LNCAP (cell line): Measurements from ENCODE around the gene PLA2G2D.
A peak's percentile ranks its signal among the peaks of the same experiment; 100 is the strongest.

ENCODE experiments used
- TF ChIP-seq, protein P1 (sequence below): fragments of 450-650 bp; IDR thresholded peaks from 2 replicates; pipeline ENCODE4 v1.5.1; 2017; ENCODE audit warnings: mild to moderate bottlenecking

Gene PLA2G2D

DNA sequence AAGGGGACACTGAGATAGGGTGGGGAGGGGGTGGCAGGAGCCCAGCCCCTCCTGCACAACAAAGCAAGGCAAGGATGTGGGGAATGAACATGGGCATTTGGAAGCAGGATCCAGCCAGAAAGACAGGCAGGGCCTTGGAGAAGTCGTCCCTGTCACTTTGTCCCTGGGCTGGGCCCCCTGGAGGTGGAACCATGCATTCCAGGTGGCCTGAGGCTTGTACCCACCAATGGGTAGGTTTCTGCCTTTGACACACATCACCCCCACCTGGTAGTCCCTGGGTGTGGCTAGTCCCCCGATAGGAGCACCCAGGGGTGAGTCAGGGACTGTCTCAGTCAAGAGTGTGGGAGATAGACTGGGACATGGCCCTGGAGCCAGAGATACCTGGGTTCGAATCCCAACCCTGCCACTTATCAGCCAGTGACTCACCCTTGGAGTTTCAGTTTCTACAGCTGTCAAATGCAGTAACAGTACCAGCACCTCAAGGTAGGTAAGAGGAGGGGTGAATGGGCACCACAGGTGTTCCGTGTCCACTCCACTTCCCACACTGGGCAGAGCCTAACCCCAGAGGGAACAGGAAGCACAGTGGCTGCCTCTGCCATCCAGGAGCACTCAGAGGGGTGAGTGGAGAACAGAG, 10.0 kb downstream of the PLA2G2D start:
- TF ChIP-seq, protein P1, sequence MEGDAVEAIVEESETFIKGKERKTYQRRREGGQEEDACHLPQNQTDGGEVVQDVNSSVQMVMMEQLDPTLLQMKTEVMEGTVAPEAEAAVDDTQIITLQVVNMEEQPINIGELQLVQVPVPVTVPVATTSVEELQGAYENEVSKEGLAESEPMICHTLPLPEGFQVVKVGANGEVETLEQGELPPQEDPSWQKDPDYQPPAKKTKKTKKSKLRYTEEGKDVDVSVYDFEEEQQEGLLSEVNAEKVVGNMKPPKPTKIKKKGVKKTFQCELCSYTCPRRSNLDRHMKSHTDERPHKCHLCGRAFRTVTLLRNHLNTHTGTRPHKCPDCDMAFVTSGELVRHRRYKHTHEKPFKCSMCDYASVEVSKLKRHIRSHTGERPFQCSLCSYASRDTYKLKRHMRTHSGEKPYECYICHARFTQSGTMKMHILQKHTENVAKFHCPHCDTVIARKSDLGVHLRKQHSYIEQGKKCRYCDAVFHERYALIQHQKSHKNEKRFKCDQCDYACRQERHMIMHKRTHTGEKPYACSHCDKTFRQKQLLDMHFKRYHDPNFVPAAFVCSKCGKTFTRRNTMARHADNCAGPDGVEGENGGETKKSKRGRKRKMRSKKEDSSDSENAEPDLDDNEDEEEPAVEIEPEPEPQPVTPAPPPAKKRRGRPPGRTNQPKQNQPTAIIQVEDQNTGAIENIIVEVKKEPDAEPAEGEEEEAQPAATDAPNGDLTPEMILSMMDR = no peak

DNA sequence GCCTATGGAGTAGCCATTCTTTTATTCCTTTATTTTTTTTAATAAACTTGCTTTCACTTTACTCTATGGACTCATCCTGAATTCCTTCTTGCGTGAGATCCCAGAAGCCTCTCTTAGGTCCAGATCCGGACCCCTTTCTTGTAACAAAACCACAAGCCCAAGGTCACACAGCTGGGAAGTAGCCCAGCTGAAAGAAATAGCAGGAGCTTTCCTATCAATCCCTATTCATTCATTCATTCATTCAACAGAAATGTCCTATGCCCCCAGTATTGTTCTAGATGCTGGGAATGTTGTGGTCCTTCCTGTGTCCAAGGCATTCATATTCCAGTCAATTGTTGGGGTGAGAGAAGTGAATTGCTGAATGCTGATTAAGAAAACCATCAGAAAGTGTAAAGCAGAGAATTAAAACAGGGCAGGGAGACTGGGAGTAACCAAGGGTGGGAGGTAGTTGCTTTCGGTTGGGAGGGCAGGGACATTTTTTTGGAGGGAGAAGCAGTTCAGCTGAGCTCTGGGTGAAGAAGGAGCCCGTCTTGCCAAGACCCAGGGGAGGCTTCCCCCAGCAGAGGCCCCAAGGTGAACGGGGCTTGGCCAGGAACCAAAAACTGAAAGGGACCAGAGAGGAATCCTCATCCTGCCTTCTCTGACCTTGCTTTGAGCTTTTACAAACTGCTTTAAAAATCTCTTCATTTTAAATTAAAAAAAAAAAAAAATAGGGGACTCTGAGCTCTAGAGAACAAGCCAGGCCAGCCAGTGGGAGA, 10.8 kb downstream of the PLA2G2D start:
- TF ChIP-seq, protein P1 = no peak

DNA sequence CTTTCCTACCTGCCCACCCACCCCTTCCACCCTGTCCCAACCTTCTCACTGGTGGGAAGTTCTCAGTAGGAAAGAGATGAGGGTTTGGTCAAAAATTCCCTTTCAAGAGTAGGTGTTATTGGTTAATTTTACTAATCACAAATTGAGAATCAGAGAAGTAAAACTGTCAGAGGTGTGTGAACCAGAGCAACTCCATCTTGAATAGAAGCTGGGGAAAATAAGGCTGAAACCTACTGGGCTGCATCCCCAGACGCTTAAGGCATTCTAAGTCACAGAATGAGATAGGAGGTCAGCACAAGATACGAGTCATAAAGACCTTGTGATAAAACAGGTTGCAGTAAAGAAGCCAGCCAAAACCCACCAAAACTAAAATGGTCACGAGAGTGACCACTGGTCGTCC, 11.5 kb downstream of the PLA2G2D start:
- TF ChIP-seq, protein P1 = no peak

DNA sequence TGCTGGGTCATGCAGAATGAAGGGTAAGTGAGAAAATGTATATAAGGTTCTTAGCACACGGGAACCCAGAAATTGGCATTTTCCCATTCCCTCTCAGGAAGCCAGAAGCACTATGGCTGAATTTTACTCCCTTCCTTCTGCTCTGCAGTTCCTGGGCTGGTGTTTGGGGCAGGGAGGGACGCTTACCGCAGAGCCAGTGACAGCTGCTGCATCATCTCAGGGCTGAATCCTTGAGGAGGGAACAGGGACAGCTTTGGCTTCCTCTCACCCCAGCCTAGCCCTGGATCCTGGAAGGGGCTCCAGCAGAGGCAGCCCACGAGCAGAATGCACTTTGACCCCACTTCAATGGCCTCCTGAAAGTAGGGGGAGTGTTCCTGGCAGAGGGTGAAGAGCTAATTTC, 12.0 kb downstream of the PLA2G2D start:
- TF ChIP-seq, protein P1 = no peak

DNA sequence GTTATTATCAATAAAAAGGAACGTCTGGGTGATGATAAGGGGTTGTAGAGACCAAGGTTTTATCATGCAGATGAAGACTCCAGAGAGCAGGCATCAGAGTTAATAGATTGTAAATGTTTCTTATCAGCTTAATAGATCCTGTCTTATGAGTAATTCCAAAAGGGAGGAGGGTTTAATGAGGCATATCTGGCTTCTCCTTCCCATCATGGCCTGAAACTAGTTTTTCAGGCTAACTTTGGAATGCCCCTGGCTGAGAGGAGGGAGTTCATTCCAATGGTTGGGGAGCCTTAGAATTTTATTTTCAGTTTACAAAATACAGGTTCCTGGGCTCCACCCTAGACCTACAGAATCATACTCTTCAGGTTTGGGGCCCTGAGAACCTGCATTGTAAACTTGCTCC, 13.5 kb downstream of the PLA2G2D start:
- TF ChIP-seq, protein P1 = no peak

DNA sequence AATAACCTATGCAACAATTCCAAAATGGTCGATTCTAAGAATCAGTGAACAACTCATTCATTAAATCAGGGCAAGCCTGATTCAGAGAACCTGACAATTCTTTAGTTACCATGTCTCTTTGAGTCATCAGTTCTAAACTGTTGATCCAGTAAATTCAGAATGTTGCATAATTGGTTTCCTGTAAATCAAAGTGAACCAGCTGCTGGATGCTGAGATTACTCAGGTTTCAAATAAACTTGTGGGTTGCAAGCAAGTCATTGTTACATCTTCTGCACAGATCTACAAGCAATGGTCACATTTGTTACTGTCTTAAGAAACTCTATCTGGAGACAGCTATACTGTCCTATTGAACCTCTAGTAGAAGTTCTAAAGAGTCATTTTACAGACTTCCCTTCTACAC, 16.5 kb downstream of the PLA2G2D start:
- TF ChIP-seq, protein P1 = no peak

DNA sequence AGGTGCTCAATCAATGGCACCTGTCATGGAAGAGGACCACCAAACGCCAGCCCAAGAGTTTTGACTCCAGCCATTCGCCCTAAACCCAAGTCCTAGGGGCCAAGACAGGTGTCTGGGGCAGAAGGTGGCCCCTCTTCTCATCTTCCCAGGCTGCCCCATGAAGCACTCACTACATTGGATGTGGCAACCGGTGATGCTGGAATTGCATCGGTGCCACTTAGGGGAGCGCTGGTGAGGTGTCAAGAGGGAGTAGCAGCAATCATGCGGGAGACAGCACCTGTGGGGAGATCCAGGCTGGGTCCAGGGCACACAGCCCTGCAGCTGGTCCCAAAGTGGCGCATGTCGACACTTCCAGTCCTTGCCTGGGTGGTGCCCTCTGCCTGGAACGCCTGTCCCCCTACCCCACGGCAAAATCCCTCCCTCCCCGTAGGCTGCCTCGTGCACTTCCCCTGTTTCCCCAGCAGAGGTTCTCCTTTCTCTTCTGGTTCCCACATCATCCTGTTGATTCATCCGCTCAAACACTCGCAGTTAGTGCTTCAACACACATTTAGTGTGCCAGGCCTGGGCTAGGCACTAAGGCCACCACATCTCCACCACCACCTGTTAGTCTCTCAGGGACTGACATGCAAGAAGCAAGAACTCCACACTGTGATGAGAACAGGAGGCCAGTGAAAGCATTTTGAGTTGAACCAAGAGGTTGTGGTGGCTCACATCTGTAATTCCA, 18.5 kb downstream of the PLA2G2D start:
- TF ChIP-seq, protein P1 = peak; percentile 69
